Rectal smooth muscle tissue (tissue), 1 donor: ENCODE data around the gene PLA2G2C.
"Not testable (repeated sequence)": the region's sequence is repeated elsewhere in the genome, so short reads cannot be mapped to it uniquely, and the experiment has no call there.

Source experiments
- H3K27ac ChIP-seq: one replicate; pipeline ENCODE4 v1.7.0; 2013; ENCODE audit warnings: low read depth, low read length, inconsistent platforms
- H3K27me3 ChIP-seq: one replicate; pipeline ENCODE4 v1.7.0; 2013; ENCODE audit warnings: low read length; ENCODE audit not compliant: control insufficient read depth, insufficient read depth
- H3K36me3 ChIP-seq: one replicate; pipeline ENCODE4 v1.7.0; 2013; ENCODE audit warnings: low read length; ENCODE audit not compliant: control insufficient read depth, insufficient read depth
- H3K4me1 ChIP-seq: one replicate; pipeline ENCODE4 v1.7.0; 2013; ENCODE audit warnings: low read length; ENCODE audit not compliant: control insufficient read depth, insufficient read depth
- H3K4me3 ChIP-seq: one replicate; pipeline ENCODE4 v1.7.0; 2013; ENCODE audit warnings: low read length
- H3K9ac ChIP-seq: one replicate; pipeline ENCODE4 v1.7.0; 2013; ENCODE audit warnings: low read length

Gene PLA2G2C

DNA sequence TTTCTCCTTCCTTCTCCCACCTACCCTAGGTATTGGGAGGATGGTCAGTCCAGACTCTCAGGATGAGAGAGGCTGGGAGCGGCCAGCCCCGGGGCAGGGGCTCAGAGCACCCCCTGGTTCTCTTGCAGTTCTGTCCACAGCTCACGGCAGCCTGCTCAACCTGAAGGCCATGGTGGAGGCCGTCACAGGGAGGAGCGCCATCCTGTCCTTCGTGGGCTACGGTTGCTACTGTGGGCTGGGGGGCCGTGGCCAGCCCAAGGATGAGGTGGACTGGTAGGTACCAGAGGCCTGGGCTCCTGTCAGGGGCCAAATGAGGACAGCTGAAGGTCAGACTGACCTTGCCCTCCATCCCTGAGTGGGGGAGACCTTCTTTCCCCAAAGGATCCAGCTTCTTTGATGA is 43.0 kb downstream of the PLA2G2C start:
- no peak overlapping the region for H3K27ac ChIP-seq
- H3K36me3 ChIP-seq = no peaks in the 10 kb centered on the region
- no peak overlapping the region for H3K9ac ChIP-seq
- H3K4me1 ChIP-seq = no peaks in the 10 kb centered on the region
- no peaks in the 10 kb centered on the region for H3K27me3 ChIP-seq
- no peak overlapping the region for H3K4me3 ChIP-seq

- Histone ChIP-seq H3K4me3 (no peak overlapping the region), H3K4me1 (no peaks in the 10 kb centered on the region), H3K27me3 (no peaks in the 10 kb centered on the region), H3K36me3 (no peaks in the 10 kb centered on the region), H3K27ac (no peak overlapping the region), H3K9ac (no peak overlapping the region)
Observed at GRCh38 chr1:20142001-20142710, 44.2 kb downstream of the PLA2G2C start.

DNA sequence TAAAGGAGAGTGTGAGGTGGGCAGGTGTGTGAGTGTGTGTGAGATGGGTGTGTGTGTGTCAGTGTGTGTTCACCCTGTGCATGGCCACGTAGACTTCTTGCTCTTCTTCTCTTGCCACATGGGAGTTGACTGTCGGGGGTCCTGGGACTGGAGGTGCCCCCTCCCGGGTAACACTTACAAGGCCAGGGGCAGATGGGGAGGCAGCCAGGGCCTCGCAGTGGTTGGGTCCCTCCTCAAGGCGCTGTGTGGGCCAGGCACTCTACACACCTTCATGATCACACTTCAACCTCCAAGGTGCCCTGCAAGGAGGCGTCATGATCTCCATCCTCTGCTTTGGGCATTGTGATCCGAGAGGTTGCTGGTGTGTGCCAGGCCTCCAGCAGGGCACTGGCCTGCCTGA is 44.9 kb downstream of the PLA2G2C start:
- Histone ChIP-seq H3K4me3 (no peak overlapping the region), H3K36me3 (no peaks in the 10 kb centered on the region), H3K27ac (no peak overlapping the region), H3K9ac (no peak overlapping the region), H3K4me1 (no peaks in the 10 kb centered on the region), H3K27me3 (no peaks in the 10 kb centered on the region)

DNA sequence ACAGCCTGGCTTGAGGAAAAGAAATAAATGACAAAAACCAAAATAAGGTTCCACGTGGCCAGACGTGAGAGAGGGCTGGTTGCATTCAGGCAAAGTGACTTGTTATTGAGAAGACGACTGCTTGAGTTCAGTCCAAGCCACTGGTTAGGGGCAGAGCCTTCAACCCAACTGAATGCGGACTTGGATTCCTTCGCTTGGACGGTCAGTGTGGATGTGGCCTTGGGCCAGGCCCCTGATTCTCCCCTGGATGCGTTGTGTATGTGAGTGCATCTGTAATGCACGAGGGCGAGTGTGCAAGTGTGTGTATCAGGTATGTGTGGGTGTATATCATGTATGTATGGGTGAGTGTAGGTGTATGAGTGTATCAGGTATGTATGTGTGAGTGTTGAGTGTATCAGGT is 45.3 kb downstream of the PLA2G2C start:
- H3K4me1 ChIP-seq = no peaks in the 10 kb centered on the region
- no peak overlapping the region for H3K9ac ChIP-seq
- no peak overlapping the region for H3K27ac ChIP-seq
- no peaks in the 10 kb centered on the region for H3K27me3 ChIP-seq
- no peak overlapping the region for H3K4me3 ChIP-seq
- H3K36me3 ChIP-seq = no peaks in the 10 kb centered on the region

DNA sequence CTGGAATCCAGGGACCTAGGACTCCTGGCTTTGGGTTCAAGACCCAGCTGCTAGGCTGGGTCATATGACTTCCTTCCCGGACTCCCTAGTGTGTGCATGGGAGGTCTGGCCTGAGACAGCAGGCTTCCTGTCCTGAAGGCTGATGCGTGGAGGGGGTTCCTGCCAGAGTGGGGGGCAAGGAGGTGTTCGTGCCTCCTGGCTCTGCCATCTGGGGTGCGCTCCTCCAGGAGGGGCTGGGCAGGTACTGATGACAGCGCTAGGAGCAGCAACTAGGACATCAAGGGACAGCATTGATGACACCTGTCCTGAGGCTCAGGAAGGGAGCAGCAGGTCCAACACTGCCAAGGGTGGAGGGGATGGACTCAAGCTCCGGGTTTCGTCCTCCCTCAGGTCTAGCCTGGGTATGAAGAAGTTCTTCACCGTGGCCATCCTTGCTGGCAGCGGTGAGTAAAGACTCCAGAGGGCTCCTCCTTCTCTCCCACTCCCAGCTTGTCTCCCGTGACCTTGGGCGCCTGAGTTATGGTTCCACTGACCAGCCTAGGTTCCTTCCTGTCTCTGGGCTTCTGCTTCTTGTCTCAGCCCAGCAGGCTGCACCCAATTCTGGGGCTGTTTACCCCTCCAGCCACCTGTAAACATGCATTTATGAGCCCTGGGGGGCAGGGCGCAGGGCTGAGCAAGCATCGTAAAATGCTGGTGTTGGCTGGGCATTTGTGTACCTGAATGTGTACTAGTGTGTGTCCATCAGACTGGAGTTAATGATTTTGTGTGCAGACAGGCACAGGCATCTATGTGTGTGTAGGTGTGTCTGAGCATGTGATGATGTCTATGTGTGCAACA is 46.3 kb downstream of the PLA2G2C start:
- no peaks in the 10 kb centered on the region for H3K27me3 ChIP-seq
- no peak overlapping the region for H3K9ac ChIP-seq
- no peak overlapping the region for H3K27ac ChIP-seq
- no peak overlapping the region for H3K4me3 ChIP-seq
- no peaks in the 10 kb centered on the region for H3K4me1 ChIP-seq
- no peaks in the 10 kb centered on the region for H3K36me3 ChIP-seq

GRCh38 chr1:20138961-20139550 is 47.3 kb downstream of the PLA2G2C start, which contains the start of gene PLA2G2F:
TSS of gene PLA2G2F (plus strand) at chr1:20139323. CDS start at chr1:20139428, 105 bp downstream.
- H3K27ac ChIP-seq = no peak within 1 kb of the TSS
- H3K36me3 ChIP-seq = no peaks in the 10 kb centered on the region
- H3K27me3 ChIP-seq = no peaks in the 10 kb centered on the region

DNA sequence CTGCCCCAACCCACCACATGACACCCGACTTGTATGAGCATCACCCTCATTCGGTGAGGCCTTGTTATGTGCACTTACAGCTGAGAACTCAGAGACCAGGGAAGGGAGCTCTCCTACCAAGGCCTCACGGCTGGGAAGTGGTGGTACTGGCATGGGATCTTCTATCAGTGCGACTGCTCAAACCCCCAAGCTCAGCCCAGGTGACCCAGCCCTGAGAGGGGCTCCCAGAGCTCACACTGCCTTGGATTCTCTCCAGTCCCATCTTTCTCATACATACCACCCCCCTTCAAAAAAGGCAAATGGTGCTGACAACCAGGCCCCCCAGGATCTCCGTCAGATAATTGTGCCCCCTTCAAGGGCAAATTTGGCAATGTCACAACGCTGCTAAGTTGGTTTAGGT is 48.0 kb downstream of the PLA2G2C start:
- Histone ChIP-seq H3K36me3 (no peaks in the 10 kb centered on the region), H3K27me3 (no peaks in the 10 kb centered on the region), H3K27ac (no peak overlapping the region), H3K4me3 (no peak overlapping the region), H3K4me1 (no peaks in the 10 kb centered on the region), H3K9ac (no peak overlapping the region)

More at GRCh38 chr1:20138961-20139550, 47.3 kb downstream of the PLA2G2C start, which contains the start of gene PLA2G2F:
- H3K4me1 ChIP-seq = no peaks in the 10 kb centered on the region
- H3K9ac ChIP-seq = no peak within 1 kb of the TSS
- H3K4me3 ChIP-seq = no peak within 1 kb of the TSS

DNA sequence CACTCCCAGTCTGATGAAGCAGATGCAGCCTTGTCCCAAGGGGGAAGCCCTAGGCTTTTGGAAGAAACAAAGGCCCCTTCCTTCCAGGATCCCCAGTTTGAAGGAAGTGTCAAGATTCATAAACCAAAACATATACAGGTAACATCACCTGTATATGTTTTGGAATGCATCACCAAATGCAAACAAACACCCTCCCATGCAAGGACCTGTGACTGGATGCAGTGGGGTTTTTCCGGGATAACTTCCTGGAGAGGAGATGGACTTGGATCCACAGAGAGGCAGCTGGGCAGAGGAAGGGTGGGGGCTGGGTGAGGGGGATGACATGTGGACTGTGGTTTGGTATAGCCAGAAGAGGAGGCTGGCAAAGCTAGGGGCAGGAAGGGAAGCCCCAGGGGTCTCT is 48.7 kb downstream of the PLA2G2C start:
- Histone ChIP-seq H3K27me3 (no peaks in the 10 kb centered on the region), H3K36me3 (no peaks in the 10 kb centered on the region), H3K27ac (no peak overlapping the region), H3K4me3 (no peak overlapping the region), H3K9ac (no peak overlapping the region), H3K4me1 (no peaks in the 10 kb centered on the region)

DNA sequence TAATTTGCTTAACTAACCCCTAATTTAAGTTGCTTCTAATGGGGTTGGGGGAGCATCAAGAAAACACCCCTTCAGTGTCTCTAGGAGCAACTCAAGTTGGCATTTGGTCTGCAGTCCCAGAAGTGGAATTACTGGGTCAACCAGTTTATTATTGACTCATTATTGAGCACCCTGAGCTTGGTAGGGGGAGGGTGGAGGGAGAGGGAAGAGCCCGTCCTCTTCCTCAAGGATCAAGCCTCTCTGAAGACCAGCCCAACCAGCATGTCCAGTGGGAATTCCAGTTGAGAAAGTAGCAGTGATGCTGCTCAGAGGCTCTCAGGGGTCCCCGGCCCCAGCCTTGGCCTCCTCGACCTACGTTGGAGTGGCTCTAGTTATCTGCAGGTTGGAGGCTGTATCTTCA is 49.3 kb downstream of the PLA2G2C start:
- Histone ChIP-seq H3K4me1 (no peaks in the 10 kb centered on the region), H3K27me3 (no peaks in the 10 kb centered on the region), H3K9ac (no peak overlapping the region), H3K36me3 (no peaks in the 10 kb centered on the region), H3K4me3 (no peak overlapping the region), H3K27ac (no peak overlapping the region)

DNA sequence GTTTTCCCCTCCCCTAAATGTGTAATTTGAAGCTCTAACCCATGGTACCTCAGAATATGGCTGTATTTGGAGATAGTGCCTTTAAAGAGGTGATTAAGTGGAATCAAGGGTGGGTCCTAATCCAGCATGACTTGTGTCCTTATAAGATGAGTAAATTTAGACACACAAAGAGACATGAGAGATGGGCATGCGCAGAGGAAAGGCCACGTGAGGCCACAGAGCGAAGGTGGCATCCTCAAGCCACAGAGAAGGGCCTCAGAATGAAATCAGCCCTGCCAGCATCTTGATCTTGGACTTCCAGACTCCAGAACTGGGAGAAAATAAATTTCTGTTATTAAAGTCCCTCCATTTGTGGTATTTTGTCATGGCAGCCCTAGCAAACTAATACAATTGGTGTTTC is 50.1 kb downstream of the PLA2G2C start:
- H3K4me1 ChIP-seq = no peaks in the 10 kb centered on the region
- H3K9ac ChIP-seq = no peak overlapping the region
- no peak overlapping the region for H3K27ac ChIP-seq
- no peaks in the 10 kb centered on the region for H3K36me3 ChIP-seq
- H3K27me3 ChIP-seq = no peaks in the 10 kb centered on the region
- H3K4me3 ChIP-seq = no peak overlapping the region

DNA sequence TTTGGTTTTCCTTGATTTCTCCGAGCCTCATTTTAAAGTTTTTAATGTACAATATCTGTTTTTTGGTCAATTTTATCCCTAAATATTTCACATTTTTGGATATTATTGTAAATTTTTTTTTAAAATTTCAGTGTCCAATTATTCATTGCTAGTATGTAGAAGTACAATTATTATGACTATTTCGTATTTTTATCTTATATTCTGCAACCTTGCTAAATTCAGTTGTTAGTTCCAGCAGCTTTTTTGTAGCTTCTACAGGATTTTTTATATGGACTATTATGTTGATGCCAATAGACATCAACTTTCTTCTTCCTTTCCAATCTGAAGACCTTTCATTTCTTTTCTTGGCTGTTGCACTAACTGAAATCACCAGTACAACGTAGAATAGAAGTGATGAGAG is 51.3 kb downstream of the PLA2G2C start:
- Histone ChIP-seq H3K4me1 (no peaks in the 10 kb centered on the region), H3K27me3 (no peaks in the 10 kb centered on the region), H3K9ac (no peak overlapping the region), H3K36me3 (no peaks in the 10 kb centered on the region), H3K4me3 (no peak overlapping the region), H3K27ac (no peak overlapping the region)

- H3K27ac ChIP-seq, H3K9ac ChIP-seq, H3K4me3 ChIP-seq, H3K27me3 ChIP-seq, H3K4me1 ChIP-seq, H3K36me3 ChIP-seq: not testable (repeated sequence)
Observed at GRCh38 chr1:20130518-20130917, 55.8 kb downstream of the PLA2G2C start.
